T-helper 1 cell (primary cell): ENCODE measurements around the gene WDR77.

Source experiments
- DNase-seq, 5 donors: peaks; one replicate each; pipeline ENCODE4 v3.0.0-alpha.2; 2012 to 2020
- total RNA-seq, 4 donors: gene quantifications; one replicate each; lab custom pipeline; 2026; lab: John Stamatoyannopoulos, UW

The WDR77 gene
- total RNA-seq, result 13.6 to 24.8 (median 19.3) reads per million in 4 donors

- DNase-seq, result peak; percentile 83 to 98 (median 87)
These were observed at the start of gene WDR77, which contains the start of gene ATP5PB for GRCh38 chr1:111448918-111449702. TSS of gene WDR77 (minus strand) at chr1:111449256. CDS start at chr1:111449169, 87 bp downstream. TSS of gene ATP5PB (plus strand) at chr1:111449464. CDS start at chr1:111449542, 78 bp downstream.

- DNase-seq, result no peak
These were observed 48.5 kb upstream of the WDR77 start for GRCh38 chr1:111497592-111497991.

GRCh38 chr1:111496398-111496797 lies 47.3 kb upstream of the WDR77 start:
- DNase-seq, result peak in 1 of 5 donors; percentile 43

DNA sequence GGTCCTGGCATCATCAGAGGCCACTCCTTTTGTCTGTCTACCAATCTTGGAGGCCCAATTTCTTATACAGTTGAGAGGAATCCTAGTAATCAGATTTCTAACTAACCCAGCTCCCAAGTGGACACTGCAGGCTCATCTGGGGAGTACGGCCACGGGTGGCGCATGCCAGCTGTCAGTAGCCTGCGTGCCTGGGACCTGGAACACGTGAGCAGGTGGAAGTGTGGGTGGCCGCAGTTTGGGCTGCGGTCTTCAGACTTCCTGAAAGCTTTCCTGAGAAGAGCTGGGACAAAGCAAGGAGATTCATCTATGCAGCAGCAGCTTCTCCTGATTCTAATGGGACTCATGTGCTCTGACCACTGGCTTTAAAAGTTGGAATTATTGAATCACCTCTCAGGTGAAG lies 42.0 kb upstream of the WDR77 start:
- no peak for DNase-seq

GRCh38 chr1:111490220-111490619 lies 41.2 kb upstream of the WDR77 start:
- DNase-seq, result no peak

GRCh38 chr1:111489604-111490003 lies 40.5 kb upstream of the WDR77 start:
- no peak for DNase-seq

- DNase-seq, result no peak
These were observed 39.6 kb upstream of the WDR77 start for GRCh38 chr1:111488669-111489068.

DNA sequence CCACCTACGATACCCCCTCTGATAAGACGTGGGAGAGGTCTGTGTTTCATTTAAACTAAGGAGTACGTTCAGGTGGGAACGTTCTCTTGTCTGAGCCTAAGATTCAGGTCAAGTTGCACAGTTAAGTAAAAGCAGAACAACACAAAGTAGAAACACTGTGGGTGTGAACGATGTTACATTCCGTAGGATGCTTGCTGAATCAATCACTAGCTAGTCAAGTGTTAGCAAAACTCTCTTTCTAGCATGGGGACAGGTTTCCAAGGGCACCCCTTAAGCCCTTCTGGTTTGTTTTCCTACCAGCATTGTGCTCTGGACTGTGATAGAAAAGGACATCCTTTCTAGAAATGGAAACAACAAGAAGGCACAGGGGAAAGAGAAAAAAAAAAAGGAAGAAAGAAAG lies 38.1 kb upstream of the WDR77 start:
- no peak for DNase-seq

- DNase-seq, result no peak
These were observed 37.4 kb upstream of the WDR77 start for GRCh38 chr1:111486431-111486830.

- DNase-seq, result no peak
These were observed 35.5 kb upstream of the WDR77 start for GRCh38 chr1:111484391-111485026.

DNA sequence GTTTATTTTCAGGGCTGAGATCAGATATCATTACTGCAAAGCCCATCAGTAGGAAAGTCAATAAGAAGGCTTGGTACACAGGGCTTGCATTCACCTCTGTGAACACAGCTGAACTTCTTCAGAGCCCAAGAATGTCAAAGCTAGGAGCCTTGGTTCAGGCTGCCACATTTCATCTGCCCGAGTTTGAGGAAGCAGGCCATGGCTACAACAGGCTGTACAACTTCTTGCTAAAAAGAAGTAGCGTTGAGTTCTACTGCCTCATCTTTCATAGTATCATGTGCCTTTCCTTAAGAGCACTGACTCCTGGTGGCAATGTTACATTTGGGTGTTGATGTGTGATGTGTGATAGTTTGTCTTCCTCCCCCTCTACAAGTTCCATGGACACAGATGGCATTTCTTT lies 34.8 kb upstream of the WDR77 start:
- no peak for DNase-seq

DNA sequence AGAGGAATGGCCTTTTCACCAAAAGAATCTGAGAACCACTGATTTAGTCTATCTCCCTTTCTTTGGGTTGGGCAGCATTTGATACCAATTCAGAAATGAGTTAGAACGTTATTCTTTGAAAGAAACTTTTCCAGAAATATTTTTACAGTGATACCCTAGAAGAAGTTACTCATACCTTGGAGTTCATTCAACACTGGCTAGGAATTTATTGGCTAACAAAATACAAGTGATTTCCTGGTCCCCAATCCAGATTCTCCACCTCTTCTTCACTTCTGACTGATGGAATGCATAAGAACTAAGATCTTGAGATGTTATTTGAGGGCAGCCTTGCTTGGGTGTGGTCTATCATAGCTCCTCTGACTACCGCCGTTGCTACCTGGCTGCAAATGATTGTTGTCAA lies 34.1 kb upstream of the WDR77 start:
- DNase-seq, result no peak

- peak; percentile 16 to 60 (median 37) for DNase-seq
These were observed 32.5 kb upstream of the WDR77 start for GRCh38 chr1:111481387-111482221.

DNA sequence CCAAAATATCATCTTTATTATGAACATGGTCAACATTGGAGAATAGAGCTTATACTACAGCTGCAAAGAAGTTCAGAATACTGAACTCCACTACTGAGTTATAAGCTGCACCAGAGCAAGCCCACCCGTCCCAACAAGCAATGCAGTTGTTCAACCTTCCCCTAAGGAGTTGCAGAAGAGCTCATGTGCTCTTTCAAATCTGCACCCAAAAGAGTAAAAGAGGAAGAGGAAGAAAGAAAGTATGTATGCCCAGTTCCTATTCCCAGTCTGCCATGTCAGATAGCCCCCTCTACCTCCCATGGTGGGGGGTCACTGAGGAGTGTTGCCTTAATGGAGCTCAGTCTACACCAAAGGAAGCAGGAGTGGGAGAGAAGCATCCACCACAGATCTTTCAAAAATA lies 31.6 kb upstream of the WDR77 start:
- no peak for DNase-seq

DNA sequence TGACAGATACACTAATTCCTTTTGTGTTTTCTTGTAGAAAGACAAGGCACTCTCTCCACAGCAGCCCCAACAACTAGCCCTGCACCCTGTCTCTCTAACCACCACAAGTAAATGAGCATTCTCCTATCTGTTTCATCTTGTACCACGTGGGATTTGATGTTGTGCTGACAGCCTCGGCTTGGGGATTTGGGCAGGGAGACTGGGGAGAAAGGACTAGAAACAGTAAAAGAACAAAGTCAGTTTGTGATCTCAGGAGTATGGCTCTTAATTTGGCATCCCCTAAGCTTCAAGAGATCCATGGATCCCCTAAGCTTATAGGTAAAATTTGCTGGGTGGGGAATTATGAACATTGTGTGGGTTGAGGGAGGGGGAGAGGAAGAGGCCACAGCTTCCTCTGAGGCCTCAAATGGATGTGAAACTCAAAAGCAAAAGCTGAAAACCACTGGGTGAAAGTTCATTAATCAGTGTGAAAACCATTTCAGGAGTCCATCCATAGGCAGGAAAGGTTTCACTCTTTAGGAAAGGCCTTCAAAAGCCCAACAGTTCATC lies 27.8 kb upstream of the WDR77 start:
- peak in 4 of 5 donors; percentile 7 to 76 (median 26) for DNase-seq

DNA sequence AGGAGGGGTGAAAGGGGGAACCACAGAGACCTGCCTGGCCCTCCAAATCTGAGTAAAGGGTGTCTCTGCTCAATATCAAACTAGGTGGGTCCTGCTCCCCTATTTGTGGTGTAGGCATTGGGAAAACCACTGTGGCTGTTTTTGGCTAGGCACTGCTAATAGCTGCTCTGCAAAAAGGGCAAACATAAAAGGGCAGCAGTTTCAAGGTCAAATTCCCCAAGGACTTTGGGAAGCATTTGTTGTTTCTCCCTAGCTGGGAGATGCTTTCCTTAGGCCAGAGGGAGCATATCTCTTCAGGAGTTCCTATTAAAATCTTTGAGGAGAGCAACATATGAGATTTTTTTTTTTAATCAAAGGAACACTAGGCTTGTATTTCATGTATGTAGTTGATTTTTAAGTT lies 27.2 kb upstream of the WDR77 start:
- DNase-seq, result no peak

DNA sequence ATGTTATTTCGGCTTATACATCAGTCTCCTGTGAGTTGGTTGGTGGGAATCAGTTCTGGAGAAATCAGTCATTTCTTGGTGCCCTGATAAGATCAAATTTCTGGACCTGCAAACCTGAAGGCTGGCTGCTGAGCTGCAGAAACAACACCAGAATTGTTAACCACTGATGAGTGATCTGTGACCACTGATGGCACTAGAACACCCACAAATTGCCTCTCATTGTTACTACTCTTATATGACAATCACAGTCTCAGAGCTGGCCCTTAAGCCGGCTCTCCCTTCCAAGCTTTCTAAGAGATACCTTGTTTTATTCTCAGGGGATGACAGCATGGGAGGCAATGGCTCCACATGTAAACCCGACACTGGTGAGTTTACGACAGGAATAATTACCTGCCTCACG lies 26.6 kb upstream of the WDR77 start:
- peak in 1 of 5 donors; percentile 74 for DNase-seq

- no peak for DNase-seq
These were observed 25.5 kb upstream of the WDR77 start for GRCh38 chr1:111474521-111474920.

- no peak for DNase-seq
These were observed 25.1 kb upstream of the WDR77 start for GRCh38 chr1:111474106-111474505.

GRCh38 chr1:111471538-111471937 lies 22.5 kb upstream of the WDR77 start:
- no peak for DNase-seq

DNA sequence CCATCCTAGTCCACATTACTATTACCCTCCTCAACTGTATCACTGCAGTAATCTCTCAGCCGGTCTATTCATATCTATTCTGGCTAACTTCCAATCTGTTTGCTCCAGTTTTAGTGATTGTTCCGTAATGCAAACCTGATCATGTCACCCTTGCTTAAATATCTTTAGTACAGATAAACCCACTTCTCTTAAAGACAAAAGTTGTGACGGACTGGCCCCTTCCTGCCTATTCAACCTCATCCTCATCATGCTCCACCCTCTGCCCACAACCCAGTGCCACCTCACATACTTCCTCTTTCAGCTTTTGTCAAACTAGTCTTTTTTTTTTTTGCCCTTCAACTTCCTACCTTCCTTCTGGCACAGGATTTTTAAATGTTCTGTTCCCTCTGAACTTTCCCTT lies 22.0 kb upstream of the WDR77 start:
- DNase-seq, result peak; percentile 34 to 91 (median 58)

GRCh38 chr1:111470596-111470995 lies 21.5 kb upstream of the WDR77 start:
- no peak for DNase-seq

DNA sequence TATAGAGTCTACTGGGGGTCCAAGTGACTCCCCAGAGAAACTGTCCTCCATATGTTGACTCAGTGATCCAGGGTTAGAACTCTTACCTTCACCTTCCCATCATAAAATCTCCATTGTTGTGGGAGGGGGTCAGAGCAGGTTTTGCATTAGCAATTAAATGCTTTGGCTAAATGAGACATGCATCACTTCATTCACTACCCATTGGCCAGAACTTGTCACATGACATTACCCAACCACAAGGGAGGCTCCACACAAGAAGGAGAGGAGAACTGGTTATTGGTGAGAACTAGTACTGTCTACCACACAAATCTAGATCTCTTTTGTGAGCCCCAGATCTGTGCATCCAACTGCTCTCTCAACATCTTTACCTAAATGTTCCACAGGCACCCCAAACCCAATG lies 20.5 kb upstream of the WDR77 start:
- no peak for DNase-seq
